HG02840 (cell line): ENCODE data around the gene GPHB5.
"Not testable (repeated sequence)": the region's sequence is repeated elsewhere in the genome, so short reads cannot be mapped to it uniquely, and the experiment has no call there.

ENCODE experiments used
- ATAC-seq: cut with Tn5 transposase; IDR thresholded peaks from one replicate; pipeline ENCODE4 v1.9.1; 2021; ENCODE audit warnings: mild to moderate bottlenecking, moderate library complexity, moderate number of reproducible peaks; ENCODE audit not compliant: unreplicated experiment, low FRiP score

Gene GPHB5, protein sequence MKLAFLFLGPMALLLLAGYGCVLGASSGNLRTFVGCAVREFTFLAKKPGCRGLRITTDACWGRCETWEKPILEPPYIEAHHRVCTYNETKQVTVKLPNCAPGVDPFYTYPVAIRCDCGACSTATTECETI

DNA sequence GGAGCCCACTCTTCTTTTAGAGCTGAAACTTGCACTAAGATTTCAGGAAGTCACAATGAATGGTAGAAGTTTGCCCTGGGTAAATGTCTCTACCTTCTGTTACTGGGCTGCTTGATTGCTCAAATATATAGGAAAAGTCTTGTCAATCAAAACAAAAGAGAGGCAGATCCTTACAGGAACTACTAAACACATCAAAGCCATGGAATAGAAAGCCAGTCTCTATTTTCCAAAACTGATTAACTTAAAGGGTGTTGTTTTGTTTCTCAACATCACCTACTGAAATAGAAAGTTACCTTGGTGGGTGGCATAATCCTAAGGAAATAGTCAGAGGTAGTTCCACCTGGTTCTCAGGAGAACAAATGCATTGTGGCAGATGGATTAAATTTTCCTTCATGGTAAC, at the start of gene GPHB5:
TSS of gene GPHB5 (minus strand) at position 101 of the 400 bp plus-strand sequence. CDS start 1,086 bp downstream, outside the sequence.
- no peak for ATAC-seq

DNA sequence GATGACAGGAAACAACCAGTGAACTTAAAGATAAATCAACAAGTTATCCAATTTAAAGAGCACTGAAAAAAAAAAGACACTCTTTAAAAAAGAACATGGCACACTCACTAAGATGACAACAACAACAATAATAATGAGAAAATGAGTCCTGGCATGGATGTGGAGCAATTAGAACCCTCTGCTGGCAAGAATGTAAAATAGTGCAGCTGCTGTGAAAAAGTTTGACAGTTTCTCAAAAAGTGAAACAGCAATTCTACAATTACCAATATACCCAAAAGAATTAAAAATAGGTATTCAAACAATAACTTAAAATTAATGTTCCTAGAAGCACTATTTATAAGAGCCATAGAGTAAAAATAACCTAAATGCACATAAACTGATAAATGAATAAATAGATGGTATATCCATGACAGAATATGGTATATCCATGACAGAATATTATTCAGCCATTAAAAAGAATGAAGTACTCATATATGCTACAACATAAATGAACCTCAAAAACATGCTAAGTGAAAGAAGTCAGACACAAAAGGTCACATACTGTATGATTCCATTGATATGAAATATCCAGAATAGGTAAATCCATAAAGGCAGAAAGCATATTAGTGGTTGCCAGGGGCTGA, 49.1 kb upstream of the GPHB5 start:
- no peak for ATAC-seq

DNA sequence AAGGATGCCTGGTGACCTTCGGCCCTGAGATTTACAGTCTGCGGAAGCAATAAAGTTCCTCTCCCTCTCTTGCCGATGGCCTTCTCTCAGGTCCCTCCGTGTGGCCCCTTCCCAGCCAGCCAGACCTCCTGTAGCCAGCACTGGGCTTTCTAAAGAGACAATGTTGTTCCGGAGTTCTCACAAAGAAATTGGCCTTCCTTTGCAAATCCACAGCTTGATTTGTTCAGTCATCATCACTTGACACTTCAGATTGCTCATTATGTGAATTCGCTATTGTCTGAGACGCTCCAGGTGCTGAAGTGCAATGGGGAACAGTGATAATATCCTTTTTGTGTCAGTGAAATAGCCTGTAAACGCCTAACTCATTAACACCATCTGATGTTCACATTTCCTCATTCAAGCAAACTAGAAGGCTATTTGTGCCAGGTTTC, 43.7 kb upstream of the GPHB5 start:
- ATAC-seq: no peak

DNA sequence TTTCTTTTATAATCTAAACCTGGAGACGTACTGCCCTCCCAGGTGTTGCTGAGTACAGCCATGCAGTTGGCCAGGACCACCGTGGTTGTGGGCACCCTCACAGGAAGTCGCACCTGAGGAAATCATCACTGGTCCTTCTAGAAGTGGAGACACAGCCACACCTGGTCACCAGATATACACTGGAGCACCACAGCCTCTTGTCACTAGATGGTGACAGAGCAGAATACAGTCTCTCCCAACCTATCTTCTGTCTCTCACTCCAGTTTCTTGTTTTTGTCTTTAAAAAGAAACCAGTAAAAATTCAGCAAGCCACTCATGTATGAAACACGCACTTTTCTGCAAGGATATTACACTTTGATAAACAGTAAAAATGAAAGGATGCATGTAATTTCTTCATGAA, 43.1 kb upstream of the GPHB5 start:
- no peak for ATAC-seq

DNA sequence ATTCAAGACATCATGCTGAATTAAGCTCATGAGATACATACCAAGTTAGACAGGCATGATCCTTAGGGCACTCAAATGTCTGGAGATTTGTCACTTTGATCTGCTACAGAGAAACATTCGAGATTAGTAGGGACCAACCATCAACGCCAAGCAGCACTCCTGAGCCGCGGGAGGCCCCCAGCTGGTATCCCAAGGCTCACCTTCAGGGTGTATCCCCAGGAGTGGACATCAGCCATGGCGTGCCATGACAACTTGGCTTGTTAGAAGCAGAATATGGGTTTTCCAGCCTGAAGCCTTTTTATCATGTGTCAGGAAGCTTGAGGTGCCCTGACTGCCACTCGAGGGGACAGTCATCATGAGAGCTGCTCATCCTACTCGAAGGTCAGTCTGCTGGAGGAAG, 39.1 kb upstream of the GPHB5 start:
- no peak for ATAC-seq

DNA sequence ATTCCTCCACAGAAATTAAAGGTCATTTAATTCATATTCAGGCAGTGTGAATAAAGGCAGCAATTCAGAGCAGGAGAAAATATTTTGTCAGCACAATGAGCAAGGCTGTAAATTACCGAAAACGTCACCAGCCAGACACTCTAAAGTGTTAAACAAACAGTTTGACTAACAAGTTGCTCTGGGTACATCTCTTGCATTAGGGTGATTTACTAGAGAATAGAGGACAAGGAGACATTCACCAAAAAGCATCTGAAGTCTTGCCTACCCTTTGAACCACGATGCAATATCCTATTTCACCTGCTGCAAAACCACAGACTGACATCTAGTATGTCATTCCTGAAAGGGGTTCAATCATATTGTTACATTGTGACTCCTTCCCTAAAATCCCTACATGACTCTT, 27.1 kb upstream of the GPHB5 start:
- ATAC-seq: no peak

DNA sequence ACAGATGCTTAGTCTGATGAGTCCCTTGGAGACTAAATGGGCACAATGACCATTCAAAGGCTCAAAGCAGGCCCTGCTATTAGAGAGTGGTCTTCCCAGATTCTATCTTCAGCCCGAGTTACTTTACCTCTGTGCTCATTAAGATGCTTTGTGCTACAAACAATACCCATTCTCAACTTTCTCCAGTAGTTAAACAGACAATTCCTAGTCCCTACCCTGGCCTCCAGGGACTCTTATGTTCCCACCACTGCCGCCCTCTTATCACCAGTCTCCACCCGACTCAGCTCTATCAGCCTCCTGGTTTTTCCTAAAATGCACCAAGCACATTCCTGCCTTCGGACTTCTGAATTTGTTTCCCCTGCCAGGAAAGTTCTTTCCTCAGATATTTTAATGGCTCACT, 25.6 kb upstream of the GPHB5 start:
- ATAC-seq: no peak

DNA sequence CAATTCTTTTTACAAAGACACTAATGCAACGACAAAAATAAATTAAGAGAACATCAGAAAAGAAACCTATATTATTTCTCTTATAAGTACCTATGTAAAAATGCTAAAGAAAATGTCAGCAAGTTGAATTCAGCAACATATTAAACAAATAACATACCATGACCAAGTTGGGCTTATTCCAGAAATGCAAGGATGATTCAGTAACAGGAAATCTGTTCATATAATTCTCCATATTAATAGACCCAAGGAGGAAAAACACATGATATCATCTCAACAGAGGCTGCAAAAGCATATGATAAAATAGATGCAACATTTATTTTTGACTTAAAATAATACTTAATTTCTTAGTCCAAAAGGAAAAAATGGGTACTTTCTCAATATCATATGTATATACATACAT, 25.1 kb upstream of the GPHB5 start:
- ATAC-seq: no peak

DNA sequence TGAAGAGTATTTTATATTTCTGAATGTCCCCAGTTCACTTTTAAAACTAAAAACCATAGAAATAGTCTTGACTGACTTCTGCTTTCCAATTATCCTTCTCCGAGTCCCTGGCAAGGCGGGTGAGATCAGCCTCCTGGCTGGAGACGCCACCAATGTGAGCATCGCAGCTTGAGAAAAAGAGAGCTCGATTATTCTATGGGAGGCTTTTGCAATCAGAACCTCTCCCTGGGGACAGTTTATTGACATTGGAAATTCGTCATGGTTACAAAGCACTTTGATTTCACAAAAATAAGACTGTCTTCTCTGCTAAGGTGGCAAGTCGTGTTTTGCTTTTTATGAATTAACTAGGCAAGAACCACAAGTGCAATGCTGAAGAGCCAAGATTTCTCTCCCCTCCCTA, 23.6 kb upstream of the GPHB5 start:
- ATAC-seq: no peak

DNA sequence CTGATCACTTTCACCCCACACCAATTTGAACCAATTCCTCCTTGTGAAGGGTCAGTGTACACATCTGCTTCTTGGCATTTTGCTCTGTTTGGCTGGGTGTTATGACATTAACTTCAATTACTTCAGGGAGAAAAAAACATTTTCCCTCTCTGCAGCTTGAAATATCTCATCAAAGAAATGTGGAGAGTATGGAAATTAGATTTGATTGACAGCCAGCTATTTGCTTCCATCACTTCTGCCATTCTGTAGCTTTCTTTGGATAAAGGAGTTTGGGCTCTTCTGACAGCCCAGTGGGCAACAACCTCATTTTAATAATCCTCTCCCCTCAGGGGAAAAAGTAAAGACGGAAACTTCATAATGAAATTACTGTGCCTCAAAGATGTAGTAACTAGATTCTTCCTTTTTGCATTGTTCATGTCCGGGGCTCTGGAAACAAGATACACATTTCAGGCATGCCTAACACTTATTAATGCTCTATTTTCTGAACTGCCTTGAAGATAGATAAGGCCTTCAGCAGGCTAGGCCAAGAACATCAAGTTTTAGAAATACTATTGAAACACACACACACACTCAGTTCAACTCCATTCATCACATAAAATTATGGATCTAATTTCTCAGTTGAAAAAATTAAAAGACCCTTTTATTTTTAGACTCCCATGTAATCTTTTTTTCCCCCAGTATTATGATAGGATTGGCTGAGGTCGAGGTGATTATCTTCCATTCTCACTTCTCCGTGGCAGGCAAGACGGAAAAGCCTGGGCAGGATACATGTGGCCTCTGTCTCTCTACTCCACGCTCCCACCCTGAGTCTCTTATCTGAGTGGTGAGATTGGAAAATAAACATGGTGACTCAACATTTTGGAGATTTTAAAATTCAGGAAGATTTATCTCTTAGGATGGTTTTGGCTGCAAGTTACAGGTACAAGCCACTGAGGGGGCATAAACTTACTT, 10.3 kb upstream of the GPHB5 start:
- no peak for ATAC-seq

DNA sequence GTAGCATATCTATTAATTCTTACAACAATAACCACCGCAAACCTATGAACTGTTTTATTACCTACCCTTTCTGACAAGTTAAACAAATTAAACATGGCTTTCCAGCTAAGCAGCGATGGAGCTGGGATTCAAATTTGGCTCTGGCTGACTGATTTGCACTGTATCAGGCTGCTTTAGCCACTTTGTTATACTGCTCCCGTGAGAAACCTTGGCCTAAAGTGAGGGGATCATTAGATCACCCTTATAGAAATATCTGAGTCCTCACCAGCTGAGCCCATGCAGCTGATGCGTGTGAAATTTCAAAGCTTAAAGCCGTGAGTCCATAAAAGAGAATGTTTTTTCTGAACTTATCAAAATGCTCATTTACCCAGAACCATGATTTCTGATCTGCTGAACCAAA, 8.1 kb upstream of the GPHB5 start:
- no peak for ATAC-seq

DNA sequence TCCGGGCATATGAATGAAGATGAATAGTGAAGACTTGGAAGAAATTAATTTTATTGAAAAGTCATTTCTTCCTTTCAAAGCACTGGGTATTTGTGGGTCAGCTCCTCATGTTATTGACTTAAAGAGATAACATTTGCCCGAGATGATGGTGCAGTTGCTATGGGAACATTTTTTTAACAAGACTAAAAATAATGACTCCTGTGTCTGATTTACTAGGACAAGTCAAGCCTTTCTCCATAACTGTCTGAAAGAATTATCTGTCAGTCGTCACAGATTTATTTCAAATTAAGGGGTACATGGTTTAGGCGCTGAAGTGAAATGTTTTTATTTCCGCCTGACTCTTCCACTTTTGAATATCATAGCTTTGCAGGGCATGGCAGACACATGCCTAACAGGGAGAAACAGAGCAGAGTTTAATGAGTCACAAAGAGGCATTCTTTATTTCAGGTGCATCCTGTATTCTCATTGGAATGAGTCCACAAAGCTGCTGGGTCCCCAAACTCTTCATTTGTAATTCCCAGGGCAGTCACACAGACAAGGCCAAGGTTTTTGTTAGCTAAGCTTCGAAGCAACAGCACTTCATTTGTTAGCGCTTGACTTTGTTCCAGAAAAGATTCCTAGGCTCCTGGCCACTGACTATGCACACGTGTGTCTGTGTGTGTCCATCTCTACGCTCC, 4.3 kb upstream of the GPHB5 start:
- no peak for ATAC-seq

DNA sequence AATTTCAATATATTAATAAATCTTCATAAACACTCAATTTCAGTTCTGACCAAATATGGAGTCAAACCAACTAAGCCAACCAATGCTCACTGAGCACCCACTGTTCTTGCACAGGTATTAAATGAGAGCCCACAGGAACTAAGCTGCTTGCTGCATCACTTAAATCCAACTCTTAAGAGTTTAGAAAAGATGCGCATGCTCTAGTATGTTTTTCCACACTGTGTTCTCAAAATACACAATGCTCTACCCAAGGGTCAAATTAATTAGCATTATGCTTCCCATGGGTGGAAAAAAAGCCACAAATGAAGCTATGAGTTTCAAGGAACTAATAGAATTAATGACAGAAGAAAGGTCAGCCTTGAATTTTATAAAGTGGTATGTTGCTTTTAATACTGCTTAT, 3.7 kb upstream of the GPHB5 start:
- ATAC-seq: no peak

DNA sequence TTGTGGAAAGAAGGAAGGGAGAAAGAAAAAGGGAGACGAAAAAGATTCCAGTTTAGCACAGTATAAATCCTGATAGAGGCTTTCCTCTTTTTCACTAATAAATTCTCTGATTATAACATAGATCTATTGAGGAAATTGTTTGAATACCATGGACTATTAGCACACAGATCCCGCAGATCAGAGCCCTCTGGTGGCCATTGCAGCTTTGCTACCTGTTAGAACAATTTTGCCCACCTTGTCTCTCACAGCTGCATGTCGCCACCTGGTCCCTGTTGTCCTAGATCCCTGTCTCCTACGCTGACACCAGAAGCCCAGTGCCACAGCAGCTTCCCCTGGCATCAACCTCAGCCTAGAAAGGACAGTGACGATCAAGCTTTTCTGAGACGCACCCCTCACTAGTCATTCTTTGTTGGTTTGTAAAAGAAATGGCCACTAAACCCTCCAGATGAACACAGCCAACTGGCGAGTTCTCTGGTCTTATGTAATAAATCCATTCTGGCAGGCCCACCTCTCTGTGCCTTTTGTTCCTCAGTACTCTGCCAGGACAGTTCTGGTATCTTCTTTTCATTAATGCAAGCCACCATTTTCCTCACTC, 9.9 kb downstream of the GPHB5 start:
- ATAC-seq: no peak

DNA sequence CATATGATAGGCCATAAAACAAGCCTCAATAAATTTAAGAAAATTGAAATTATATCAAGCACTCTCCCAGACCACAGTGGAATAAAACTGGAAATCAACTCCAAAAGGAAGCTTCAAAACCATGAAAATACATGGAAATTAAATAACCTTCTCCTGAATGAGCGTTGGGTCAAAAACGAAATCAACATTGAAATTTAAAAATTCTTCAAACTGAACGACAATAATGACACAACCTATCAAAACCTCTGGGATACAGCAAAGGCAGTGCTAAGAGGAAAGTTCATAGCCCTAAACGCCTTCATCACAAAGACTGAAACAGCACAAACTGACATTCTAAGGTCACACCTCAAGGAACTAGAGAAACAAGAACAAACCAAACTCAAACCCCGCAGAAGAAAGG, 14.3 kb downstream of the GPHB5 start:
- ATAC-seq: not testable (repeated sequence)

DNA sequence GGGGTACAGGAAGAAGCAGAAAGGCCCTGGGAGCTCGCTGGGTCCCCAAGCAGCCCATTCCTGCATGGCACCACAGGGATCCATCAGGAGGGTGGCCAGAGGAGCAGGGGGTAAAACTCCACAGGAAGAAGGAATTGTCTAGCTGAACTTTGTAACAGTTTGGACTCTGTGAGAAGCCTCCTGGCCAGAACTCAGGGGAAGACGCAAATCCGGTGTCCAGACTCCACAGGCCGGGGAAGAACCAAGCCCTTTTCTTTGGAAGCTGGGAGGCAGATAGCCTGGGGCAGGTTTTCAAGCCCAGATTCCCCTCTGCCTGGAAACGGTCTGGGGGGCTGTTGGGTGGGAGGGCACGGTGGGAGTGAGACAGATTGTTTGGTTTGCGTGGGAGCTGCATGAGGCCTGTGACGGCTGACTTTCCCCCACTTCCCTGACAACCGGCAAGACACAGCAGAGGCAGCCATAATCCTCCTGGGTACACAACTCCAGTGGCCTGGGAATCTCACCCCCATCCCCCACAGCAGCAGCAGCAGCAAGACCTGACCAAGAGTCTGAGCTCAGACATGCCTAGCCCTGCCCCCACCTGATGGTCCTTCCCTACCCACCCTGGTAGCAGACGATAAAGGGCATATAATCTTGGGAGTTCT, 16.7 kb downstream of the GPHB5 start:
- no peak for ATAC-seq

DNA sequence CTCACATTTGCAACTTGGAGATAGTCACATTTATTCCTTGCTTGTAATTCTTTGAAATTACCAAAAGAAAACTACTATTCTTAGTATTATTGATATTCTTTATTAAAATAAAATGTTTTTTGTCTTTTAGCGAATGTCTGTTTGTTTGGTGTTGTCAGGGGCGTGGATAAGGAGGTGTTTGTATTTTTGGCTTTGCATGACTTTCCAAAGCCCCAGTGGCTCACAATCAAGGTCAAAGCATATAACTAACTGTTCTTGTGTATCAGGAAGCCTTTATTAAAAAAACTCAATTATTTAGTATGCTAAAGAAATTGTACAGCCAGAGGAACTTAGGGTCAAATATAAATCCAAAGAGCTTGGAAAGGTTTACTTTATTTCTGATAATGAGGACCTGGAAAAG, 17.9 kb downstream of the GPHB5 start:
- ATAC-seq: no peak

DNA sequence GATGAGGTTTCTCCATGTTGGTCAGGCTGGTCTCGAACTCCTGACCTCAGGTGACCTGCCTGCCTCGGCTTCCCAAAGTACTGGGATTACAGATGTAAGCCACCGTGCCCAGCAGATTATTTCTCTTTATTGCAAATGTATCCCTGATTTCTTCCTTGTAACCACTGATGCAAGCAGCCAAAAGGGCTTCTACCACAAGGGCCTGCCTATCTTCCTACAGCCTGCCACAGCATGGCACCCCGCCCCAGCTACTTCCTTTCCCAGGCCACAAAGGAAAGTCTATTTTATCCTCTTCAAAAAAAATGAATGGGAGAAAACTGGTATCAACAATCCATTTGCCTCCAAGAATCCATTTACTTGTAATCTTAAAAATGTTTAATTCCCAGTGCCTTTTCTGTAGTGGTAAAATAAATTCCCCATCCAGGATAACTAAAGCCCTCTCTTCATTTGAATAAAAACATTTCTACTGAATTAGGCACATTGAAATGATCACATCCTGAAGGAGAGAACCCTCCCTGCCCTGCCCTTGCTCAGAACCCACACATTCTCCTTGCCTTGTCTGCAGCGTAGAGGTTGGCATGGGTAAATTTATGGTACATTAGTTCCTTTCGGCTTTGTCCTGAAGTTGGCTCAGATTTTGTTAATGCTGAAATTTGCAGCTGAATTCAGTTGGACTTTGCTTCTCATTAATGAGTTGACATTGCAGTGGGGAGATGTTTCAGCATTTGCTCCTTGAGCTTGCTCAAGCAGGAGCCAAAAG, 19.2 kb downstream of the GPHB5 start:
- no peak for ATAC-seq

DNA sequence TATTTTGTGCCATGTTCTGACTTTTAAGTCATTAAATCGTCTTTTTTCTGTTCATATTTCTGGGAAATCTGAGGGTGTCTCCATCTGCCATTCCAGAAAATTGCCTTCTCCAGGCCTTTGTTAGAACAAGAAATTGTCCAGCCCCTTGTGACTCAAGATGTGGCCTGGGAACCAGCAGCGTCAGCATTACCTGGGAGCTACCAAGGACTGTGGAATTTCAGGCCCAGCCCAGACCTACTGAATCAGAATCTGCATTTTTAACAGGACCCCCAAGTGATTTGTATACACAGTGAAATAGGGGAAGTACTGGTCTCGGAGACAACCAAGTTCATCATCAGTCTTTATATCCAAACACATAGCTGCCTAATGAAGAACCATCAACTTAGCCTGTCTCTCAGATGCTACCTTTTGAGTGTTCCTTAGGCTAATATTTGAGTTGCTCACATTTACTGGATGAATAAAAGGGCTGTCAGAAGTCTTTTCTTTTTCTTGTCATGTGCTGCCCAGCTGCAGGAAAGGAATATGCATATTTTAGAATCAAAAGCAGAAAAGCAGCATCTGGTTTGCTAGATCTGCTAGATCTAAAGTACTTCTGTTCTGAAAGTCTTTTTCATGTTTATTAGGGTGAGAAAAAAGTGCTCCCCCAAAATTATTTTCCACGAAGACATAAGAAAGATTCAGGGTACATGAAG, 21.2 kb downstream of the GPHB5 start:
- ATAC-seq: no peak
